Cerebellar nuclear complex (tissue), 1 donor: ENCODE results near the gene PPP3CB.

Experiments used
- DNase-seq, 2 experiments: peaks; one replicate each; lab custom pipeline; 2025; lab: John Stamatoyannopoulos, UW

Gene PPP3CB

DNA sequence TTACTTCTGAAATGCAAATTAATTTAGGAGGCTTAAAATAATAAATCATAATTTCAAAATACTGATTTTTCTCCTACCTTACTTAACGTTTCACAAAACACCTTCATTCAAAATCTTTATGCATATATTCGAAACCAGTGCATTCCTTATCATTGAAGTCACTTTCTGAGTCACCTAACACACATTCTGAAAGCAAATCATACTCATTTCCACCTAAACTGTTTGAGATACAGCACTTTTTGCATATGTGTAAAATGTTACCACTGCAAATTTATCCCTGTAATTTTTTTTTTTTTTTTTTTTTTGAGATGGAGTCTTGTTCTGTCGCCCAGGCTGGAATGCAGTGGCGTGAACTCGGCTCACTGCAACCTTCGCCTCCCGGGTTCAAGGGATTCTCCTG, 15.7 kb downstream of the PPP3CB start:
- DNase-seq: no peak

DNA sequence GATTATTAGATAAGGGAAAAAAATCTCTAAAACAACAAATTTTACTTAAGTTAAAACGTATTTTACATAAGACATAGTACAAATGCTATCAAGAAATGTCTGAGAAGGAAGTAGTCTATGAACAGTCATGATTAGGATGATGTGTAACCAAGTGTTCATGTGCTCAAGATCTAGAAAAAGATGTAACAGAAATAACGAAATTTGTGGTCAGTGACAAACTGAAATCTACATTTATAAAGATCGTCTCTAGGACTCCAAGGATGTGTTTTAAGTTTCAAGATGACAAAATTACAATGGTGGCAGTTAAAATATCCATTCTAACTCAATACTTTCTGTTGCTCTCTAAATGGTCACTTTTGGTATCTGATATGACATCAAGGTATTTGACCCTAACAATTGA, 17.2 kb downstream of the PPP3CB start:
- DNase-seq: no peak

DNA sequence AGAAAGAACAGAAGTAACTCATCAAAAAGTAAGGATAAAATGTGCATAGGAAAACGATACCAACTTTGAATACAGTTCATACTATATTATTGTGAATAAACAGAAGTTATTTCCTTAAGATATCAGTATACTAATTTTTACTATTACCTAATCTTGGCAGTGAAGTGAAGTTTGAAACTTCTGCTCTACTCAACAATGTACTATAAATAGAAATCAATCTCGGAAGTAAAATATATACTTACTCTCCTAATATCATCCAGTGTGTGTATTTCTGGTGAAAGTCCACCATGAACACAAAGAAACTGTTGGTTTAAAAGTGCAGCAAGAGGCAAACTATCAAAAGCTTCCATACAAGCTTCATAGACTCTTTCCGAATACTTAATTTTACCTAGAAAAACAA, 24.6 kb downstream of the PPP3CB start:
- DNase-seq: no peak

DNA sequence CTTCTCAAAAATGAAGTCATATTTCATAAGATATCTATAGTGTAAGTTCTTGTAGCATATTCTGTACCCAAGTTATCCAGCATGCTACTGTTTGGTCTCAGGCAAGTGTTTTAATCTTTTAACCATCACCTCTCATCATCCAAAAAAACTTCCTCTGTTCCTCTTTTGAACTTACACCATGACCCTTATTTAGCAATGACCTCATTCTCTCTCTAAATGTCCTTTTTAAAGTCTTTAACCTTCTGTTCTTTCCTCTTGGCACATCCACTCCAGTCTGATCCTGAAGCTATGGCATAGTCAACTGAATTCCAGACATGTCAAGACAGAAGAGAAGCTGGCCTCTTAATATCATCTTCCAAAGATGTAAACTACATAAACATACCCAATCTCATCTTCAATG, 26.2 kb downstream of the PPP3CB start:
- no peak for DNase-seq

DNA sequence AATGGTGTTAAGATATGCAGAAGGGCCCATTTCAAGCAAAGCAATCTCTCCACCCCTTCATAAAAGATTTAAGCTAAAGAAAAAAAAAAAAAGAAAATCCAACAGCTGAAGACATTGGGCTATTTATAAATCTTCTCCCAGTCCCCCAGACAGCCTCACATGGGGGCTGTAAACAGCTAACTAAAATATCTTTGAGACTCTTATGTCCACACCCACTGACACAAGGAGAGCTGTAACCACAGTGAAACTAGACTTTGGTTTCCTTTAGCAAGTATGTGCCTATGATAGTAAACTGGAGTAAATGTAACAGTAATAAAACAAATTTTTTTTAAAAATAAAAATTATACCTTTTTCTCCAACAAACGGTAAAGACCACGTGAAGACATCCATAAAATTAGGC, 28.6 kb downstream of the PPP3CB start:
- DNase-seq: no peak

DNA sequence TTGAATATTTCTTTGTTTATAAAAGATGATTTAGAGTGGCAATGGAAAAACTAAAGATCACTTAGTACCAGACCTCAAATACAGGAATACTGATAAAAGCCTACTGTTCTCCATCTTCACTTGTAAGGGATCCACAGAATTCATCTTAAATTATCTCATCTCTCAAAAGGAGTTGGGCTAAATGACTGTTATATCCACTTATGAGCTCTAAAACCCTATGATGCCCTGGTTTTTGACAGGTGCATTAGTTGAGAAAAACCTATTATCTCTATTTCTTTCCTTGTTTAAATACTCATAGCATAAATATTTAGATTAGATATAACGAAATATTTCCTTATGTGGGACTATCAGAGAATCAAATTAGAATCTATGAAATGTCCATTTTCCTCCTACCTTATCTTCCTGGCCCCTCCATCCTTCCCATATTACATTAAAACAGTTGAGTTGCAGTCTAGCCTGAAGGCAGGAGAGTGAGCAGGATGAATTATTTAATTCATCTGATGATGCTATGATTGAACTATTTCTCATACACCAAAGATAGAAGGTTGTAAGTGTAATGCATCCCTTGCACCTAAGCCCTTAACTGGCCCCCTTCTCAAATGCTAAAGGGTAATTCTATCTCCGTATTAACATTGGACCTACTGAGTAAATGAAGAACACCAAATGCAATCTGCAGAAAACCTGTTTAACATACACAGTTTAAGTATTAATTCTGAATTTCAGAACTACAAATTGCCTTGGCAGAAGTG, 29.7 kb downstream of the PPP3CB start:
- DNase-seq: no peak

DNA sequence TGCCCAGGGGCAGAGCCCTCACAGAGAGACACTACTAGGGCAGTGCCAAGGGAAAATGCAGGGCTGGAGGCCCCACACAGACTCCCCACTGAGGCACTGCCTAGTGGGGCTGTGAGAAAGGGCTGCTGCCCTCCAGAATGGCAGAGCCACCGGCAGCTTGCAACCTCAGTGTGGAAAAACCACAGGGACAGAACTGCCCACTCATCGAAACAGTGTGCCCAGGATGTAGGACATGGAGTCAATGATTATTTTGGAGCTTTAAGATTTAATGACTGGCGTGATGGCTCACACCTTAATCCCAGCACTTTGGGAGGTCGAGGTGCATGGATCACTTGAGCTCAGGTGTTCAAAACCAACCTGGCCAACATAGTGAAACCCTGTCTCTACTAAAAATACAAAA, 34.9 kb downstream of the PPP3CB start:
- no peak for DNase-seq

DNA sequence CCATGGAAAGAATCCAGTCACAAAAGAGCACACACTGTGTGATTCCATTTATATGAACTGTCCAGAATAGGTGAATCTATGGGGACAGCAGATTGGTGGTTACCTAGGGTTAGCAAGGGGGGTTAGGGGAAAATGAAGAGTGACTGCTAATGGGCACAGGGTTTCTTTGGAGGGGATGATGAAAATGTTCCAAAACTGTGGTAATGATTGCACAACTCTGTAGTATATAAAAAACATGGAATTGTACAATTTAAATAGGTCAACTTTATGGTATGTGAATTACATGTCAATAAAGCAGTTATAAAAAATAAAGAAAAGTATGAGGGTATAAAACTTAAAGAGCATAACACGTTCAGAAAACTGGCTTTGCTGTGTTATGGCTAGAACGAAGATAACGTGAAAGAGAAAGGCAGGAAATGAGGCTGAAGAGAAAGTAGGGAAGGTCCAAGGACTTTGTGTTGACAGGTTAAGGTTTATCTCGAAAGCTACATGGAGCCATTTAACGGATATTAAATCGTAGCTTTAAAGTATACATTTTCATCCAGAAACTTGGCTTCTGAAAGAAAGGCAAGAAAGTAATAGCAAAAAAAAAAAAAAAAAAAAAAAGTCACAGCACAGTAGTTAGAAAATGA, 36.0 kb downstream of the PPP3CB start:
- no peak for DNase-seq

DNA sequence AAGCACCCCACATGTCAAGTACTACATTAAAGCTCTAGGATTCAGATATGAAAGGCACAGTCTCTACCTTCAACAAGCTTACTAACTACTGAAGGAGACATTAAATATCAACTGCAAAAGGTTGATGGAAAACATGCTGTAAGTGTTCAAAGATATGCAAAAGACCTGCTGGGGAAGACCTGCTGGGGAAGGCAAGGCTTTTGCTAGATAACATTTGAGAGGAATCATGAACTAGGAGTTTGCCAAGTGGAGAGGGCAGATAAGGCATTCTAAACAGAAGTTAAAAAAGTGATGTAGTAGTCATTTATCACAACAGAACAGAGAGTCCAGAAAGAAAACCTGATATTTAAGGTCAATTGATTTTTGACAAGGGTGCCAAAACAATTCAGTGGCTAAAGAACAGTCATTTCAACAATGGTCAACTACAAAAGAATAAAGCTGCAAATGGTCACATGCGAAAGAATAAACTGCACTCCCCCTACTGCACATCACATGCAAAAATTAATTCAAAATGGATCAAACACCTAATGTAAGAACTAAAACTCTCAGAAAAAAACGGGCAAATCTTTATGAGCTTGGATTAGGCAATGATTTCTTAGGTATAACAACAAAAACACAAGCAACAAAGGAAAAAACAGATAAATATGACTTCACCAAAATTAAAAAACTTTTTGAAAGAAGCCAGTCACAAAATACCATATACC, 39.5 kb downstream of the PPP3CB start:
- no peak for DNase-seq

DNA sequence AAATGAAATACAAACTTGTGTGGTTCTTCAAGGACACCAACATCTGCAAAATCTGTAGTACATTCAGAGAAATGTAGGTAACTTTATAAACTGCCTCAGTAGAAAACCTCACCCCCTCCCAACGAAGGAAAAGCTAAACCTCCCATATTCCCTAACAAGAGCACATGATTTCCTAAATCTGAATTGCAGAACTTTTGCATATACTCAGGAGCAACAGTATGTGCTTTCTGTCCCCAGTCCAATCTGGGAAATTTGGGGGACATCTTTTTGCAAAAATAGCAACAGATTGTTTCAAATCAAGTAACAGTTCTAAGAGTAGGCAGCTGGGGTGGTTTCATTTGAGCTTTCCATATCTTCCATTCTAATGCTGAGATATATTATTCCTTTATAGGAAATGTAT, 46.7 kb downstream of the PPP3CB start:
- no peak for DNase-seq

DNA sequence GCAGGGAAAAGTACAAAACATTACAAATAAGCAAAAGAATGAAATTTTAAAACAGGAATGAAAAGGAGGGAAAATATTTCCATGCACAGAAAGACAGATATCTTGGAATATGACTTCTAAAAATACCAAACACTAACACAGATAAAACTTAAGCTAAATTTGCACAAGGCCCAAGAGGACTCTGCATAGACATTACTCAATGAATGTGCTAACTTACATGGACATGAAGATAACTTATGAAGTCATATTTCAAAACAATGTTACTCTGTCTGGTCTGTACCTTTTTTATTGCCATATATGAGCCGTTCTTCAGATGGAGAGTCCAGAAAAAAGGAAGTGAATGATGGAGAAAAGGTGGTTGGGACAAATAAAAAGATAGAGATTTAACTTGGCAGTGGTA, 47.4 kb downstream of the PPP3CB start:
- DNase-seq: no peak

DNA sequence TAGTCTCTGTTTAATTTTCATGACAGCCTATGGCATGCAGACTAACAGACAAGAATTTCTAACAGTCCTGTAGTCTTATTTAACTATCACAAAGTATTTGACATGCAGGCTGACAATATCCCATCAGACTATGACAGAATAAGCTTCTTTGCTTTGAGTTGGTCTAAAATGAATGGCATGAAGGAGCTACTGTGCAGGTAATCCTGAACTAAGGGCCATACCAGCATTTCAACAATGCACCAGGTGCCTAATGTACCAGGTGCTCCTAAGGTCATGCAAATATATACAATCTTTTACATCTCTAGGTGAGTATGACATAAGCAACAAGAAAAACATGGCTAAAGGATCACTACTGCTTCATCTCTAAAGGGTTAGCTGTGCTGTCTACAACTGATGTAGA, 48.9 kb downstream of the PPP3CB start:
- no peak for DNase-seq

DNA sequence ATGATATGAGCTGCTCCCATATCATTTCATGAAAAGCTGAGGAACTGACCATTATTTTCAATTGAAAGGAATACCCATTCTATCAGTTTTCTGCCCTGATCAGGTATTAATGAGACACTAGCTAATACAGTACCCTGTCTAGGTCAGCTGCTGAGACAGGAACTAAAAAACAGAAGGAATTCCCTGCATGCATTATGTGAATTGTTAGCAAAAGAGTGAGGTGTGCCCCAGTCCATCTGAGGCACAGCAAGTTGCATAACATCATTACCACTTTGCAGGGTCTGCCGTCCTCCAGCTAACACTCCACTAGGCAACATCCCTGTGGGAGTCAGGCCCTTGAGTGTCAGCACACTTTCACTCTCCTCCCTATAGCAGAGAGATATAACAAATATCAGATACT, 51.4 kb downstream of the PPP3CB start:
- DNase-seq: no peak

DNA sequence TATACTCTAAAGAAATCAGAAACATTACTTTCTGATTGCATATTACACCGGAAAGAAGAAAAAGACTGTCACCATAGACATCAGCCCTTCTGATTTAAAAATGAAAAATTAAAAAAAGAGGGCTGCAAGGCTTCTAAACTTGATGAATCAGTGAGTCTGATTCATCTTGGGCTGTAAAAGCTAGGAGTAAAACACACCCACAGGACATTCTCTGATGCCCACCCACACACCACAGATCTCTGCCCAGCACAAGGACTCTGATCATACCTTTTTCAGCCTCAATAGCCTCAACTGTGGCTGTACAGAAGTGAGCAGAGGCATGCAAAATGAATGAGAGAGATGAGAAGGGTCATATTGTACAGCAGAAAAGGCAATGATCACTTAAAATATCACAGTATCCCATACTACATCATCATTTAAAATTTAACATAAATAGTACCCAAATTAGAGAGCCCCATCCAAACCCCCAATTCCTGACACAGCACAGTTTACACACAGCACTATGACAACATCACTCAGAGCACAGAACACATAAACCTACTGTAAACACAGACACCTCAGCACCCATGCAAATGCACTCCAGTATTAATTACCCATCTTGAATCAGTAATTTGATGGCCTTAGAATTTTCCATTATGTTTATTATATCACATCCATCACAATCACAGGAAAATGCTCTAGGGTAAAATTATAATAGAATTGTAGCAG, 56.1 kb downstream of the PPP3CB start:
- no peak for DNase-seq

DNA sequence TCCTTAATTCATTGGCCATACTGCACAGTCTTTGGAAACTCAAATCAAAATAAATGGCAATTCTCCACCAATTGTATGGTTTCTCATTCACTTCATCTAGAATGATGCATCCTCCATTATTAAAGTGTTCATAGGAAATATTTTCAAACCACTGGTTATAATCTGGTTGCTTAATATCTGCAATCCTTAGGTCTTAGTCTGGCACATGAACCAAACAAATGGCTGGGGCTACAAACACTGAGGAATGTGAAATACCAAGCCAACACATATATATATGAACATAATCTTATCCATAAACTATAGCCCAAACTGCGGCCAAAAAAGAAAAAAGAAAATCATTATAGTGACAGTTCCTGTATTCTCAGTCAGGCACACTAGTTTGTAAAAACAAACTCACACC, 56.8 kb downstream of the PPP3CB start:
- no peak for DNase-seq

DNA sequence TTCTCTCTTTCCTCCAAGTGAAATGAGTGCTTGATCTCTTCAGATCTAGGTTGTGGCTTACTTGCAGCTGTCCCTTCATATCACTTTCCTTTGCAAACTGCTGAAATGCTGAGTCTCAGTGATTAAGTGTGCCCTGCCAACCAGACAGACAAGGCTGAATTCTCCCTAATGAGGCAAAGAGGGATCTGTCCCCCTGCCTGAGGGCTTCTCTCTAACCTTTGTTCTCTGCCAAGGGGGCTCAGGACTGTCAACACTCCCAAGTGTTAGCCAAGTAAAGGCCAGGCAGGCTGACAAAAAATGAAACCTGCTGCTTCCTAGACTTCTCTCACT, 62.3 kb downstream of the PPP3CB start, which contains the start of gene MSS51:
TSS of gene MSS51 (minus strand) at position 24 of the 330 bp plus-strand sequence. CDS start 5,277 bp downstream, outside the sequence.
- DNase-seq: no peak

DNA sequence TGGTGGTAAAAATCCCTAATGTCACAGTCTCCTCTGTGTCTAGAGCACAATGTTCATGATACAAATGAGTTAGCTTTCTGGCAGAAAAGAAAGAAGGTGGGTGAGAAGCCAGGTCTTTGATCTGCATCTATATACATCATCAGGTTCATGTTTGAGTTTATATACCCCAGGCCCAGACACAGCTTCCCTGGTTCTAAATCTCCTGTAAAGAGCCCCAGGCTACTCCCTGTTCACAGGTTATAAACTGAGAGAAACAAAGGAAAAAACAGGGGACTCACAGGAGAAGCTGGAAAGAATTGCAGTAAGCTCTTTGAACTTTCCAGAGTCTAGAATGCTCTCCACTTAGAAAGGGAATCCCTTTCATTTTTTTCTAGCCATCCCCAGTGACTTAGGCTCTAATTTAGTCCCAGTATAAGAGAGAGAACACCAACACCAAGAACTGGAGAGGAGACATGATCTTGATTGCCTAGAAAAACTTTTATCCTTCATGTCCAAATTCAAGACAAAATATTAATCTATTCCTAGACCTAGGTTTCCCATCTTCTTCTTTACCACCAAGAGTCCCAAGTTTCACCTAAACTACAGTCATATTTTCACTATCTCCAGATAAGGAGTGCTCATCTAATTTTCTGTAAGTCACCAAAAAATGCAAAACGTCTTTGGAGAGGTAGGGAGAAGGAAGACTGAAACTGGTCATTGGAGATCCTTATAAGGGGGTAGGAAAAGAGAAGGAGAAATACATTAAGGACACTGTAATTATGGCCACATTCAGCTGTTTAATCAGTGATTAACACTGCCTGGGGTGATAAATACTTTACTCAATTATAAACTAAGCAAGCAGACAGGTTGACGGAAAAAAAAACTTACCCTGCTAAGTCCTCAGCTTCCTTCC, 62.9 kb downstream of the PPP3CB start:
- DNase-seq: no peak

DNA sequence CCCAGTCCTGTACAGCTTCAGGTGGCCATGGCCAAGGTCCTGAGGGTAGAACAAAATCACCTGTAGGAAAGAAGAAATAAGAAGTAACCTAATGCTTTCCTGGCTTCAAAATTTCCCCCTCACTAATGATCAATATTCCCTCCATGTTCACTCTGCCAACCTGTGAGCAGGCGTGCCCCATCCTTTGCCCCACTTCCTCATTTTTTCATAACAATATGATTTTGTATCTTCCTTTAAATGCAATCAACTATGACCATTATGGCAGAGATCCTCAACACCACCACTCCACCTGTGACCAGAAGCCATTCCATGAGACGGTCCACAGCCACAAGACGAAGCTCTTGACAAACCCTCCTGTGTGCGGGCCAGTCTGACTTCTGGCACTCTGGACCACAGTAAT, 69.5 kb downstream of the PPP3CB start:
- DNase-seq: no peak

DNA sequence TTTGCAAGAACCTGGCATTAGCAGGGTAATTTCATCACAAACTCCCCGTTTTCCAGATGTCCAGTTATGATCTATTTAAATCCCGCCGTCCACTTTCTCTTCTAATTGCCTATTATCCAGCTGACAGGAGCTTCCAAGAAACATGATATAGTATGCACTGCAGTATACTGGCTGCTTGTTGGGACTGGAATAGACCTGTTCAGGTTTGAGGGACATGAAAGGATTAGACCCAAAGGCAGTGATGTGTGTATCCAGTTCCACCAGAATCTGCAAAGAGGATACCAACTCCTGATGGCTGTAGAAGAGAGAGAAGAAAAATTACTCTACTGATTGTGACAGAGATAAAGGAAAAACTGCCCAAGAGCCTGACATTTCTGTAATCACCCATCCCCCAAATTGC, 71.3 kb downstream of the PPP3CB start:
- no peak for DNase-seq

DNA sequence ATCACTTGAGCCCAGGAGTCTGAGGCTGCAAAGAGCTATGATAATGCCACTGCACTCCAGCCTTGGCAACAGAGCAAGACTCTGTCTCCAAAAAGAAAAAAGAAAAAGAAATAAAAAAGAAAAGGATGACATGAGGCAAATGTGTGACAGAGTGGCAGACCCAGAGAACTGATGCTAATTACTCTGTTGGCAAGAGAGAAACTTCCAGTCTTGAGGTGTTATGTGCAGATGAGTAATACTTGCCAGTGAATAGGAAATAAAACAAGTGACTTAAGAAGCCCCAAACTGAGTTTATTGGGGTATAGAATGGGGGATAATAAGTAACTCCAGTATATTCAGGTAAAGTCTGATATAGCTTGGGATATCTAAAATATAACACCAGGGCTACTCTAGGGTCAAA, 72.5 kb downstream of the PPP3CB start:
- no peak for DNase-seq

DNA sequence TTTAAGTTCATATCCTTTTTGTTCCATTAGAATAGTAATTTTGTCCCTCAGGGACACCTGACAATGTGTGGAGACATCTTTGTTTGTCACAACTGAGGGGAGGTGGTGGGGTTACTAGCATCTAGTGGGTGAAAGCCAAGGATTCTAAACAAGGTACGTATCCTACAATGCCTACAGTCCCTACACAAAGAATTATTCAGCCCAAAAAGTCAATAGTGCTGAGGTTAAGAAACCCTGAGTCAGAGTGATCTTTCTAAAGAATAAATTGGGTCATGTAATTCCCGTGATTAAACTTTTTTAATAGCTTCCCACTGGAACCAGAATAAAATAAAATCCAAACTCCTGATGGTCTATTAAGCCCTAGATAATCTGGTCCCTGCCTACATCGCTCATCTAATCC, 79.3 kb downstream of the PPP3CB start:
- DNase-seq: no peak
